HAP-1 (cell line): ENCODE data around the gene GLB1L.
A peak's percentile ranks its signal among the peaks of the same experiment; 100 is the strongest.
"Not testable (repeated sequence)": the region's sequence is repeated elsewhere in the genome, so short reads cannot be mapped to it uniquely, and the experiment has no call there.

ENCODE experiments used
- DNase-seq, 2 experiments: peaks; one replicate each; pipeline ENCODE4 v3.0.0-alpha.2; 2016 to 2020; ENCODE audit warnings: low spot score in 2 of 2
- H3K27me3 ChIP-seq: fragments of 250-450 bp; sonication (Bioruptor Pico); 2 replicates; pipeline ENCODE4 v1.5.1; 2020; ENCODE audit warnings: low read depth, mild to moderate bottlenecking, moderate library complexity
- H3K36me3 ChIP-seq: fragments of 250-450 bp; sonication (Bioruptor Pico); replicated peaks from 2 replicates; pipeline ENCODE4 v1.5.1; 2020; ENCODE audit warnings: mild to moderate bottlenecking
- H3K4me1 ChIP-seq: fragments of 250-450 bp; sonication (Bioruptor Pico); 2 replicates; pipeline ENCODE4 v1.5.1; 2020; ENCODE audit warnings: mild to moderate bottlenecking
- H3K4me3 ChIP-seq: fragments of 250-450 bp; sonication (Bioruptor Pico); 2 replicates; pipeline ENCODE4 v1.5.1; 2020; ENCODE audit warnings: mild to moderate bottlenecking, moderate library complexity
- H3K9me3 ChIP-seq: fragments of 250-450 bp; sonication (Bioruptor Pico); 2 replicates; pipeline ENCODE4 v1.5.1; 2020; ENCODE audit warnings: mild to moderate bottlenecking, moderate library complexity
- in situ Hi-C: fragments of 300-500 bp; cut with MboI; formaldehyde crosslinking; loops from 3 replicates; pipeline ENCODE4 v1.14.3; 2020; ENCODE audit warnings: low sequenced_read_pairs, inconsistent platforms, mixed read lengths

GLB1L gene

GRCh38 chr2:219274361-219274921, 29.2 kb upstream of the GLB1L start:
- H3K36me3 ChIP-seq: no peaks in the 10 kb centered on the region
- in situ Hi-C loops: no loop called here
- H3K4me1 ChIP-seq: peaks cover 12% of the 10 kb centered on the region
- no peak overlapping the region for H3K4me3 ChIP-seq
- no peaks in the 10 kb centered on the region; the same call in 1 of the 2 replicates for H3K27me3 ChIP-seq
- DNase-seq: no peak
- H3K9me3 ChIP-seq: no peaks in the 10 kb centered on the region

GRCh38 chr2:219273937-219274336, 28.7 kb upstream of the GLB1L start:
- H3K4me3 ChIP-seq: no peak overlapping the region

GRCh38 chr2:219272995-219273394, 27.8 kb upstream of the GLB1L start:
- H3K36me3 ChIP-seq: no peaks in the 10 kb centered on the region
- H3K4me1 ChIP-seq: peaks cover 8% of the 10 kb centered on the region
- no peak overlapping the region for H3K4me3 ChIP-seq
- H3K27me3 ChIP-seq: no peaks in the 10 kb centered on the region; the same call in 1 of the 2 replicates
- DNase-seq: no peak
- in situ Hi-C loops: no loop called here
- H3K9me3 ChIP-seq: no peaks in the 10 kb centered on the region

More at GRCh38 chr2:219273937-219274336, 28.7 kb upstream of the GLB1L start:
- H3K27me3 ChIP-seq: no peaks in the 10 kb centered on the region; the same call in 1 of the 2 replicates
- H3K4me1 ChIP-seq: peaks cover 12% of the 10 kb centered on the region
- H3K36me3 ChIP-seq: no peaks in the 10 kb centered on the region
- no peaks in the 10 kb centered on the region for H3K9me3 ChIP-seq
- DNase-seq: no peak
- in situ Hi-C loops: no loop called here

- DNase-seq: no peak
- 0 out of 2 replicates have a peak, but pooled peaks cover 4% of the 10 kb centered on the region for H3K4me1 ChIP-seq
- in situ Hi-C loops: no loop called here
- no peaks in the 10 kb centered on the region; the same call in 1 of the 2 replicates for H3K27me3 ChIP-seq
- H3K4me3 ChIP-seq: no peak overlapping the region
- H3K9me3 ChIP-seq: no peaks in the 10 kb centered on the region
- no peaks in the 10 kb centered on the region for H3K36me3 ChIP-seq
These were observed 27.1 kb upstream of the GLB1L start for GRCh38 chr2:219272356-219272755.

- DNase-seq: no peak
- in situ Hi-C loops: no loop called here
- H3K4me3 ChIP-seq: no peak overlapping the region
- no peaks in the 10 kb centered on the region; the same call in 1 of the 2 replicates for H3K27me3 ChIP-seq
- 0 out of 2 replicates have a peak, but pooled peaks cover 4% of the 10 kb centered on the region for H3K4me1 ChIP-seq
- H3K36me3 ChIP-seq: no peaks in the 10 kb centered on the region
- H3K9me3 ChIP-seq: no peaks in the 10 kb centered on the region
These were observed 25.8 kb upstream of the GLB1L start for GRCh38 chr2:219271021-219271420.

GRCh38 chr2:219270055-219270372, 24.8 kb upstream of the GLB1L start:
- DNase-seq: no peak
- H3K36me3 ChIP-seq: no peaks in the 10 kb centered on the region
- in situ Hi-C loops: no loop called here
- no peaks in the 10 kb centered on the region; the same call in 1 of the 2 replicates for H3K27me3 ChIP-seq
- H3K4me1 ChIP-seq: 0 out of 2 replicates have a peak, but pooled peaks cover 4% of the 10 kb centered on the region
- H3K4me3 ChIP-seq: no peak overlapping the region
- H3K9me3 ChIP-seq: no peaks in the 10 kb centered on the region

- Histone ChIP-seq H3K36me3 (no peaks in the 10 kb centered on the region), H3K27me3 (no peaks in the 10 kb centered on the region; the same call in 1 of the 2 replicates), H3K4me3 (no peak overlapping the region), H3K4me1 (0 out of 2 replicates have a peak, but pooled peaks cover 4% of the 10 kb centered on the region), H3K9me3 (no peaks in the 10 kb centered on the region)
- in situ Hi-C loops: no loop called here
- no peak for DNase-seq
These were observed 24.3 kb upstream of the GLB1L start for GRCh38 chr2:219269362-219270054.

- H3K4me3 ChIP-seq: no peak overlapping the region
- in situ Hi-C loops: no loop called here
- no peaks in the 10 kb centered on the region; the same call in 1 of the 2 replicates for H3K27me3 ChIP-seq
- no peak for DNase-seq
- no peaks in the 10 kb centered on the region for H3K36me3 ChIP-seq
- H3K4me1 ChIP-seq: 0 out of 2 replicates have a peak, but pooled peaks cover 4% of the 10 kb centered on the region
- H3K9me3 ChIP-seq: no peaks in the 10 kb centered on the region
These were observed 23.1 kb upstream of the GLB1L start for GRCh38 chr2:219268294-219268693.

GRCh38 chr2:219266886-219267285, 21.6 kb upstream of the GLB1L start:
- Histone ChIP-seq H3K4me1 (0 out of 2 replicates have a peak, but pooled peaks cover 4% of the 10 kb centered on the region), H3K27me3 (no peaks in the 10 kb centered on the region), H3K4me3 (no peak overlapping the region), H3K36me3 (no peaks in the 10 kb centered on the region), H3K9me3 (no peaks in the 10 kb centered on the region)
- in situ Hi-C loops: no loop called here
- DNase-seq: no peak

- in situ Hi-C loops: no loop called here
- Histone ChIP-seq H3K27me3 (peaks cover 6% of the 10 kb centered on the region; the same call in 1 of the 2 replicates), H3K9me3 (no peaks in the 10 kb centered on the region), H3K4me3 (no peak overlapping the region), H3K36me3 (no peaks in the 10 kb centered on the region), H3K4me1 (0 out of 2 replicates have a peak, but pooled peaks cover 4% of the 10 kb centered on the region)
- no peak for DNase-seq
These were observed 21.0 kb upstream of the GLB1L start for GRCh38 chr2:219266232-219266631.

GRCh38 chr2:219261024-219261855, 16.0 kb upstream of the GLB1L start:
- Histone ChIP-seq H3K36me3 (no peaks in the 10 kb centered on the region), H3K9me3 (no peaks in the 10 kb centered on the region), H3K27me3 (peaks cover 23% of the 10 kb centered on the region), H3K4me3 (no peak overlapping the region), H3K4me1 (no peaks in the 10 kb centered on the region)
- DNase-seq: no peak
- in situ Hi-C loops: no loop called here

GRCh38 chr2:219258942-219259341, 13.7 kb upstream of the GLB1L start:
- H3K4me1 ChIP-seq, in situ Hi-C loops, H3K4me3 ChIP-seq, DNase-seq, H3K36me3 ChIP-seq, H3K9me3 ChIP-seq: not testable (repeated sequence)
- H3K27me3 ChIP-seq: peaks cover 41% of the 10 kb centered on the region

GRCh38 chr2:219254590-219255201, 9.5 kb upstream of the GLB1L start:
- H3K9me3 ChIP-seq: no peaks in the 10 kb centered on the region
- H3K4me3 ChIP-seq: peak overlapping the region; percentile 52
- H3K4me1 ChIP-seq: peaks cover 10% of the 10 kb centered on the region
- peaks cover 14% of the 10 kb centered on the region for H3K36me3 ChIP-seq
- peaks cover 28% of the 10 kb centered on the region for H3K27me3 ChIP-seq
- DNase-seq: no peak
- in situ Hi-C loops: no loop called here
